Loucy (cell line): ENCODE measurements around the gene KRTAP1-5.

Experiments
- CTCF ChIP-seq: fragments of 200-600 bp; sonication (generic); conservative IDR thresholded peaks from 2 replicates; pipeline ENCODE4 v1.5.1; 2014; ENCODE audit warnings: mild to moderate bottlenecking, antibody characterized with exemption, low read length
- EZH2phosphoT487 ChIP-seq: fragments of 200-600 bp; IDR thresholded peaks from 2 replicates; pipeline ENCODE4 v1.6.1; 2018; ENCODE audit warnings: antibody characterized with exemption, mild to moderate bottlenecking, moderate library complexity, borderline replicate concordance

- TF ChIP-seq CTCF (no peak), EZH2phosphoT487 (no peak)
Measured at GRCh38 chr17:40986920-40987319, 40.1 kb downstream of the KRTAP1-5 start.
